Measurements from ENCODE around the gene PLAU. TPM values are rescaled to one million over a fixed set of nuclear protein-coding genes. Genes with fewer than 3 reads are reported as not detected.

The PLAU gene
- total and polyA plus RNA-seq, 8 donors, result 1.4 to 29.0 (median 1.9) TPM

GRCh38 chr10:73897693-73898092 lies 13.2 kb upstream of the PLAU start:
- no peaks in the 10 kb centered on the region for H3K27me3 ChIP-seq
- no peaks in the 10 kb centered on the region for H3K36me3 ChIP-seq
- peaks cover 0 to 24% of the 10 kb centered on the region in 2 donors for H3K4me1 ChIP-seq
- H3K4me3 ChIP-seq, result no peak overlapping the region
- H3K9me3 ChIP-seq, result no peaks in the 10 kb centered on the region
- H3K27ac ChIP-seq, result no peak overlapping the region
- no peak for ATAC-seq
- no peak for TF ChIP-seq CTCF (IDR thresholded peaks at IDR 0.05)
- no peak for DNase-seq
- intact Hi-C loops (cut with DNase I), result no loop called here

- Histone ChIP-seq H3K9me3 (no peaks in the 10 kb centered on the region), H3K27me3 (no peaks in the 10 kb centered on the region), H3K4me3 (no peak overlapping the region), H3K4me1 (peaks cover 0 to 27% of the 10 kb centered on the region in 2 donors), H3K27ac (peak overlapping the region; percentile 10 to 11), H3K36me3 (no peaks in the 10 kb centered on the region)
- peak; percentile 21 for ATAC-seq
- no peak for DNase-seq
- TF ChIP-seq CTCF (IDR thresholded peaks at IDR 0.05), result no peak
- intact Hi-C loops (cut with DNase I), result no loop called here
These were observed 12.1 kb upstream of the PLAU start for GRCh38 chr10:73898730-73899410.

GRCh38 chr10:73899423-73899822 lies 11.5 kb upstream of the PLAU start:
- Histone ChIP-seq H3K27ac (peak overlapping the region; percentile 10 to 11), H3K4me3 (no peak overlapping the region), H3K4me1 (peaks cover 0 to 27% of the 10 kb centered on the region in 2 donors), H3K9me3 (no peaks in the 10 kb centered on the region), H3K27me3 (no peaks in the 10 kb centered on the region), H3K36me3 (no peaks in the 10 kb centered on the region)
- no peak for DNase-seq
- no peak for TF ChIP-seq CTCF (IDR thresholded peaks at IDR 0.05)
- intact Hi-C loops (cut with DNase I), result no loop called here
- peak; percentile 51 for ATAC-seq

GRCh38 chr10:73900064-73900463 lies 10.9 kb upstream of the PLAU start:
- no peak for DNase-seq
- H3K27me3 ChIP-seq, result no peaks in the 10 kb centered on the region
- no peak overlapping the region for H3K27ac ChIP-seq
- no peak for TF ChIP-seq CTCF (IDR thresholded peaks at IDR 0.05)
- intact Hi-C loops (cut with DNase I), result no loop called here
- ATAC-seq, result no peak
- peaks cover 0 to 27% of the 10 kb centered on the region in 2 donors for H3K4me1 ChIP-seq
- no peaks in the 10 kb centered on the region for H3K9me3 ChIP-seq
- no peaks in the 10 kb centered on the region for H3K36me3 ChIP-seq
- H3K4me3 ChIP-seq, result no peak overlapping the region

- TF ChIP-seq CTCF (IDR thresholded peaks at IDR 0.05), result no peak
- Histone ChIP-seq H3K27me3 (no peaks in the 10 kb centered on the region), H3K4me1 (peaks cover under 1 to 39% of the 10 kb centered on the region in 2 donors), H3K36me3 (no peaks in the 10 kb centered on the region), H3K27ac (no peak overlapping the region), H3K9me3 (no peaks in the 10 kb centered on the region), H3K4me3 (no peak overlapping the region)
- no peak for DNase-seq
- ATAC-seq, result no peak
- intact Hi-C loops (cut with DNase I), result no loop called here
These were observed 9.7 kb upstream of the PLAU start for GRCh38 chr10:73901261-73901660.
